Lower lobe of right lung (tissue), 2 donors: ENCODE results near the gene IER3. TPM values are rescaled to one million over a fixed set of nuclear protein-coding genes. Genes with fewer than 3 reads are reported as not detected.
A peak's percentile ranks its signal among the peaks of the same experiment; 100 is the strongest.

Experiments
- ATAC-seq, 2 donors: fragments of 200-7000 bp; cut with Tn5 transposase; one replicate each; pipeline ENCODE4 v1.9.1; 2020 to 2022; ENCODE audit warnings: mild to moderate bottlenecking in 2 of 2, moderate library complexity in 2 of 2
- DNase-seq: peaks from one replicate; pipeline ENCODE4 v3.0.0-alpha.2; 2020
- H3K27ac ChIP-seq: fragments of 200-600 bp; one replicate; pipeline ENCODE4 v1.8.0; 2022
- H3K27me3 ChIP-seq: fragments of 200-600 bp; one replicate; pipeline ENCODE4 v1.8.0; 2022; ENCODE audit warnings: low read depth
- H3K36me3 ChIP-seq: fragments of 200-600 bp; one replicate; pipeline ENCODE4 v1.8.0; 2022; ENCODE audit warnings: mild to moderate bottlenecking
- H3K4me1 ChIP-seq: fragments of 200-600 bp; one replicate; pipeline ENCODE4 v1.8.0; 2022
- H3K4me3 ChIP-seq: fragments of 200-600 bp; one replicate; pipeline ENCODE4 v1.8.0; 2022; ENCODE audit warnings: mild to moderate bottlenecking
- H3K9me3 ChIP-seq: fragments of 200-600 bp; one replicate; pipeline ENCODE4 v1.8.0; 2022
- intact Hi-C: fragments of 100-400 bp; cut with DNase I; formaldehyde crosslinking; loops from one replicate; pipeline ENCODE4 v1.11.0; 2022
- long read RNA-seq: library from polyadenylated mRNA; unstranded; transcript quantifications from one replicate; pipeline ENCODE4 v2.0.0, GENCODE V29; 2021
- total RNA-seq: library from RNA; stranded (reverse); fragmentation: NEBNext Ultra II Directional; extraction: Animal tissue kit (Norgen Biotek cat#: 25700); gene quantifications from one replicate; pipeline ENCODE4 v1.2.1, GENCODE V29; 2021
- TF ChIP-seq, protein P1 (sequence below): fragments of 200-600 bp; IDR thresholded peaks from one replicate; pipeline ENCODE4 v1.8.0; 2022; ENCODE audit warnings: antibody characterized with exemption, mild to moderate bottlenecking
- donor health status: DM: no; HTN: yes; CAD: no; lungs with severe emphysema.

IER3 gene
- 18.0 TPM for total RNA-seq
- long read RNA-seq, partial matches to known transcripts, result 0 of 2 reads
- long read RNA-seq, other reads (novel, unspliced or antisense), result 0 of 2 reads

DNA sequence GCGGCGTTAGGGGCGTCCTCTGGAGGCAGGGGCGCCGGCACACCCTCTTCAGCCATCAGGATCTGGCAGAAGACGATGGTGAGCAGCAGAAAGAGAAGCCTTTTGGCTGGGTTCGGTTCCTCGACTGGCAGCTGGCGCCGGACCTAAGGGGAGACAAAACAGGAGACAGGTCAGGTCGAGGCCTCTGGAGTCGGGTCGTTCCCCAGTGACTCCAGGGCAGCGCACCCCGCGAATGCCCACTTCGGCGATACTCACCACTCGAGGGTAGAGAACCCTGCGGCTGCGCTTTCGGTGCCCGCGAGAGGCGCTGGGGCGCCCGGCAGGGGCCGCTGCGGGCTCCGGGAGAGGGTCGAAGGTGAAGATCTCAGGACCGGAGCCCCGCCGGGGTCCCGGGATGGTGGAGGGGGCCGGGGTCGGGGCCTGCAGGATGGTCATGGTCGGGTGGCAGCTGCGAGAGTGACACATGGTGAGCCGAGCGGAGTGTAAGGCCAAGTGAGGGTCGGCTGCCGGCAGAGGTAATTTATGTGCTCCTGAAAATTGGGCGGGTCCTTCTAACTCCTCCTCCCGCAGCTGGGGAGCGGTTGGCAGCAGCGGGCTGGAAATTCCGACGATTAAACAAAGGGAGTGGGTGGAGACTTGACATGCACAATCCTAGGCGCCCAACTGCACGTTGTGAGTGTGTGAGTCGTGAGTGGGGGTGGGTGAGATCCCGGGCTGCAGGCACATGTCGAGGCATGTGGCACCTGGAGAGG lies at the start of gene IER3:
Gene IER3 (minus strand): TSS at position 494 of the 752 bp plus-strand sequence. CDS start 29 bp downstream, at position 465.
- TF ChIP-seq, protein P1, sequence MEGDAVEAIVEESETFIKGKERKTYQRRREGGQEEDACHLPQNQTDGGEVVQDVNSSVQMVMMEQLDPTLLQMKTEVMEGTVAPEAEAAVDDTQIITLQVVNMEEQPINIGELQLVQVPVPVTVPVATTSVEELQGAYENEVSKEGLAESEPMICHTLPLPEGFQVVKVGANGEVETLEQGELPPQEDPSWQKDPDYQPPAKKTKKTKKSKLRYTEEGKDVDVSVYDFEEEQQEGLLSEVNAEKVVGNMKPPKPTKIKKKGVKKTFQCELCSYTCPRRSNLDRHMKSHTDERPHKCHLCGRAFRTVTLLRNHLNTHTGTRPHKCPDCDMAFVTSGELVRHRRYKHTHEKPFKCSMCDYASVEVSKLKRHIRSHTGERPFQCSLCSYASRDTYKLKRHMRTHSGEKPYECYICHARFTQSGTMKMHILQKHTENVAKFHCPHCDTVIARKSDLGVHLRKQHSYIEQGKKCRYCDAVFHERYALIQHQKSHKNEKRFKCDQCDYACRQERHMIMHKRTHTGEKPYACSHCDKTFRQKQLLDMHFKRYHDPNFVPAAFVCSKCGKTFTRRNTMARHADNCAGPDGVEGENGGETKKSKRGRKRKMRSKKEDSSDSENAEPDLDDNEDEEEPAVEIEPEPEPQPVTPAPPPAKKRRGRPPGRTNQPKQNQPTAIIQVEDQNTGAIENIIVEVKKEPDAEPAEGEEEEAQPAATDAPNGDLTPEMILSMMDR, result peak; percentile 79
- ATAC-seq (peak; percentile 55 to 64), DNase-seq (peak; percentile 85)
- peak within 1 kb of the TSS; percentile 95 for H3K4me3 ChIP-seq
- no peaks in the 10 kb centered on the region for H3K9me3 ChIP-seq
- H3K4me1 ChIP-seq, result peaks cover 57% of the 10 kb centered on the region
- peaks cover 21% of the 10 kb centered on the region for H3K36me3 ChIP-seq
- peak within 1 kb of the TSS; percentile 94 for H3K27ac ChIP-seq
- intact Hi-C loops, result no loop called here
- H3K27me3 ChIP-seq, result no peaks in the 10 kb centered on the region

- H3K27me3 ChIP-seq, result no peaks in the 10 kb centered on the region
- H3K27ac ChIP-seq, result peak overlapping the region; percentile 84
- H3K36me3 ChIP-seq, result no peaks in the 10 kb centered on the region
- no peak overlapping the region for H3K4me3 ChIP-seq
- intact Hi-C loops, result no loop called here
- no peaks in the 10 kb centered on the region for H3K9me3 ChIP-seq
- DNase-seq (no peak), ATAC-seq (peak; percentile 63 to 71)
- TF ChIP-seq, protein P1, result no peak
- peaks cover 13% of the 10 kb centered on the region for H3K4me1 ChIP-seq
These were observed 49.3 kb upstream of the IER3 start for GRCh38 chr6:30793521-30794194.

GRCh38 chr6:30792786-30793185 lies 48.4 kb upstream of the IER3 start:
- no peak for DNase-seq
- Histone ChIP-seq H3K9me3 (no peaks in the 10 kb centered on the region), H3K27me3 (no peaks in the 10 kb centered on the region), H3K4me3 (no peak overlapping the region), H3K4me1 (peaks cover 13% of the 10 kb centered on the region), H3K36me3 (no peaks in the 10 kb centered on the region), H3K27ac (peak overlapping the region; percentile 84)
- intact Hi-C loops, result no loop called here
- TF ChIP-seq, protein P1, result no peak
- no peak for ATAC-seq

- ATAC-seq, result no peak
- H3K4me1 ChIP-seq, result peaks cover 14% of the 10 kb centered on the region
- H3K9me3 ChIP-seq, result no peaks in the 10 kb centered on the region
- no peaks in the 10 kb centered on the region for H3K27me3 ChIP-seq
- DNase-seq, result no peak
- H3K36me3 ChIP-seq, result no peaks in the 10 kb centered on the region
- H3K27ac ChIP-seq, result no peak overlapping the region
- TF ChIP-seq, protein P1, result no peak
- intact Hi-C loops, result no loop called here
- no peak overlapping the region for H3K4me3 ChIP-seq
These were observed 46.5 kb upstream of the IER3 start for GRCh38 chr6:30790724-30791383.

DNA sequence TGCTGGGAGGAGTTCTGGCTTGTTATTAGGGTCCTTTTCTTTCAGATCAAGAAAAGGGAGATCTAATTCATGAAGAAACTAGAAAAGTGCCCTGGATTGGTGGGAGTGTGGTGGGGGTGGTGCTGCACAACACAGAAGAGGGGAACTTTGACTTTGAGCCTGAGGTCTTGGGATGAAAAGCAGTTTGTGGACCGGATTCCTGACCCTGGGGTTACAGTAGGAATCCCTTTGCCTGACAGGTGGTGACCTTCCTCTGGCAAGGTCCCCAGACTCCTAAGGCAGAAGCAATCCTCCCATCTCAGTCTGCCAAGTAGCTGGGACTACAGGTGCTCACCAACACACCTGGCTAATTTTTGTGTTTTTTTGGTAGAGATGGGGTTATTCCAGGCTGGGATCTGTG lies 45.3 kb upstream of the IER3 start:
- H3K4me1 ChIP-seq, result peaks cover 18% of the 10 kb centered on the region
- no peaks in the 10 kb centered on the region for H3K27me3 ChIP-seq
- ATAC-seq, result no peak
- TF ChIP-seq, protein P1, result no peak
- H3K27ac ChIP-seq, result no peak overlapping the region
- H3K36me3 ChIP-seq, result no peaks in the 10 kb centered on the region
- H3K9me3 ChIP-seq, result no peaks in the 10 kb centered on the region
- no peak for DNase-seq
- H3K4me3 ChIP-seq, result no peak overlapping the region
- intact Hi-C loops, result no loop called here
